ENCODE data around the gene PBRM1.
A peak's percentile ranks its signal among the peaks of the same experiment; 100 is the strongest.

PBRM1 gene

GRCh38 chr3:52724511-52724910, 38.8 kb upstream of the PBRM1 start:
- Histone ChIP-seq H3K9ac (no peak overlapping the region), H3K4me1 (peaks cover 6% of the 10 kb centered on the region), H3K9me3 (ENCODE audit: control insufficient read depth, low read length) (no peaks in the 10 kb centered on the region), H3K27me3 (ENCODE audit: control insufficient read depth, insufficient read depth, low read length) (no peaks in the 10 kb centered on the region), H3K27ac (no peak overlapping the region), H3K4me3 (ENCODE audit: low read depth, low read length) (no peak overlapping the region), H2AFZ (no peak overlapping the region), H3K4me2 (ENCODE audit: low read length) (no peak overlapping the region), H3K79me2 (peaks cover 2% of the 10 kb centered on the region), H3K36me3 (ENCODE audit: control insufficient read depth, insufficient read depth, low read length) (no peaks in the 10 kb centered on the region)
- no peak for TF ChIP-seq CTCF (IDR thresholded peaks at IDR 0.05)

DNA sequence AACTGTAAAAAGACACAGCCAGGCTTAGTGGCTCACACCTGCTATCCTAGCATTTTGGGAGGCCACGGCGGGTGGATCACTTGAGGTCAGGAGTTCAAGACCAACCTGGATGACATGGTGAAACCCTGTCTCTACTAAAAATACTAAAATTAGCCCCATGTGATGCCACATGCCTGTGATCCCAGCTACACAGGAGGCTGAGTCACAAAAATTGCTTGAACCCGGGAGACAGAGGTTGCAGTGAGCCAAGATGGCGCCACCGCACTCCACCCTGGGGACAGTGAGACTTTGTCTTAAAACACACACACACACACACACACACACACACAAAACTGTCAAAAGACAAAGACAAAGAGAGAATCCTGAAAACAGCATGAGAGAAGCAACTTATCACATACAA, 38.2 kb upstream of the PBRM1 start:
- Histone ChIP-seq H3K9me3 (ENCODE audit: control insufficient read depth, low read length) (no peaks in the 10 kb centered on the region), H3K4me2 (ENCODE audit: low read length) (no peak overlapping the region), H2AFZ (no peak overlapping the region), H3K4me3 (ENCODE audit: low read depth, low read length) (no peak overlapping the region), H3K36me3 (ENCODE audit: control insufficient read depth, insufficient read depth, low read length) (no peaks in the 10 kb centered on the region), H3K27me3 (ENCODE audit: control insufficient read depth, insufficient read depth, low read length) (no peaks in the 10 kb centered on the region), H3K79me2 (peaks cover 5% of the 10 kb centered on the region), H3K9ac (no peak overlapping the region), H3K27ac (no peak overlapping the region), H3K4me1 (peaks cover 6% of the 10 kb centered on the region)
- no peak for TF ChIP-seq CTCF (IDR thresholded peaks at IDR 0.05)

DNA sequence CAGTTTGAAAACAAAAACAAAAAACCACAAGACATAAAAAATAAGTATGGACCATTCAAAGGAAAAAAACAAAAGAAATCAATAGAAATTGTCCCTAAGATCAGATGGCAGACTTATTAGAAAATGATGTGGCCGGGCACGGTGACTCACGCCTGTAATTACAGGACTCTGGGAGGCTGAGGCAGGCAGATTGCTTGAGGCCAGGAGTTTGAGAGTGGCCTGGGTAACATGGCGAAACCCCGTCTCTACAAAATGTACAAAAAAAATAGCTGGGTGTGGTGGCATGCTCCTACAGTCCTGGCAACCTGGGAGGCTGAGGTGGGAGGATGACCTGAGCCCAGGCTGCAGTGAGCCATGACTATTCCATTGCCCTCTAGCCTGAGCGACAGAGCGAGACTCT, 36.8 kb upstream of the PBRM1 start:
- no peak for TF ChIP-seq CTCF (IDR thresholded peaks at IDR 0.05)
- peaks cover 6% of the 10 kb centered on the region for H3K4me1 ChIP-seq
- no peak overlapping the region for H2AFZ ChIP-seq
- H3K27me3 ChIP-seq (ENCODE audit: control insufficient read depth, insufficient read depth, low read length): no peaks in the 10 kb centered on the region
- no peaks in the 10 kb centered on the region for H3K9me3 ChIP-seq (ENCODE audit: control insufficient read depth, low read length)
- H3K36me3 ChIP-seq (ENCODE audit: control insufficient read depth, insufficient read depth, low read length): no peaks in the 10 kb centered on the region
- H3K79me2 ChIP-seq: peaks cover 3% of the 10 kb centered on the region
- no peak overlapping the region for H3K27ac ChIP-seq
- H3K4me3 ChIP-seq (ENCODE audit: low read depth, low read length): no peak overlapping the region
- no peak overlapping the region for H3K4me2 ChIP-seq (ENCODE audit: low read length)
- no peak overlapping the region for H3K9ac ChIP-seq

DNA sequence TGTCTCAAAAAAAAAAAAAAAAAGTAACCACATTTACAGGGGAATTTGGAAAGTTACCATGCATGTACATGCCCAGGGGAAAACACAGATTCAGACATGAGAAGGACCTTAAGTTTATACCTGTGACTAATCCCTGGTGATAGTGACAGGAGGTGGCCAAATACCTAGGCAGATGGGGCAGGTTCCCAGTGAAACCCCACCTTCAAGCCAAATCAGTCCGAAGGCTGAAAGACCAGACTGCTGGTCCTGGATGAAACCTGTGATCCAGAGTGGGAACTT, 36.0 kb upstream of the PBRM1 start:
- no peak overlapping the region for H3K27ac ChIP-seq
- H3K4me3 ChIP-seq (ENCODE audit: low read depth, low read length): no peak overlapping the region
- no peaks in the 10 kb centered on the region for H3K9me3 ChIP-seq (ENCODE audit: control insufficient read depth, low read length)
- H3K36me3 ChIP-seq (ENCODE audit: control insufficient read depth, insufficient read depth, low read length): no peaks in the 10 kb centered on the region
- no peak overlapping the region for H3K9ac ChIP-seq
- H3K79me2 ChIP-seq: peaks cover 3% of the 10 kb centered on the region
- no peak for TF ChIP-seq CTCF (IDR thresholded peaks at IDR 0.05)
- H3K4me1 ChIP-seq: peaks cover 6% of the 10 kb centered on the region
- no peaks in the 10 kb centered on the region for H3K27me3 ChIP-seq (ENCODE audit: control insufficient read depth, insufficient read depth, low read length)
- H2AFZ ChIP-seq: no peak overlapping the region
- no peak overlapping the region for H3K4me2 ChIP-seq (ENCODE audit: low read length)

GRCh38 chr3:52721002-52721729, 35.5 kb upstream of the PBRM1 start:
- H3K4me1 ChIP-seq: peaks cover 6% of the 10 kb centered on the region

More at GRCh38 chr3:52721002-52721729, 35.5 kb upstream of the PBRM1 start:
- Histone ChIP-seq H3K27ac (no peak overlapping the region), H3K9ac (no peak overlapping the region), H3K36me3 (ENCODE audit: control insufficient read depth, insufficient read depth, low read length) (no peaks in the 10 kb centered on the region), H3K79me2 (peaks cover 3% of the 10 kb centered on the region), H3K9me3 (ENCODE audit: control insufficient read depth, low read length) (no peaks in the 10 kb centered on the region), H2AFZ (no peak overlapping the region), H3K27me3 (ENCODE audit: control insufficient read depth, insufficient read depth, low read length) (no peaks in the 10 kb centered on the region), H3K4me3 (ENCODE audit: low read depth, low read length) (no peak overlapping the region), H3K4me2 (ENCODE audit: low read length) (peak overlapping the region; percentile 33)
- TF ChIP-seq CTCF (IDR thresholded peaks at IDR 0.05): no peak

Measured in parathyroid adenoma (tissue), 2 donors.